Mesenchymal stem cell (in vitro differentiated cells and primary cell): ENCODE measurements around the gene VWA2.

Experiments used
- DNase-seq: peaks from one replicate; pipeline ENCODE4 v3.0.0-alpha.2; 2013
- H2AFZ ChIP-seq: one replicate; pipeline ENCODE4 v1.6.1; 2013; ENCODE audit warnings: low read depth, mild to moderate bottlenecking, control low read depth, inconsistent platforms, low read length, moderate library complexity
- H2AK5ac ChIP-seq: 2 replicates; pipeline ENCODE4 v1.6.1; 2013; ENCODE audit warnings: low read length, moderate library complexity, mild to moderate bottlenecking, inconsistent platforms; ENCODE audit not compliant: severe bottlenecking
- H2BK120ac ChIP-seq: one replicate; pipeline ENCODE4 v1.6.1; 2013; ENCODE audit warnings: low read depth, mild to moderate bottlenecking, inconsistent platforms, low read length, moderate library complexity
- H2BK12ac ChIP-seq, 2 experiments: one replicate each; pipeline ENCODE4 v1.6.1; 2013; ENCODE audit warnings: inconsistent platforms in 2 of 2, low read length in 2 of 2, mild to moderate bottlenecking in 2 of 2, moderate library complexity in 2 of 2, control low read depth in 1 of 2
- H2BK15ac ChIP-seq: one replicate; pipeline ENCODE4 v1.6.1; 2013; ENCODE audit warnings: mild to moderate bottlenecking, low read depth, inconsistent platforms; ENCODE audit not compliant: poor library complexity, severe bottlenecking
- H2BK5ac ChIP-seq: 2 replicates; pipeline ENCODE4 v1.6.1; 2013; ENCODE audit warnings: low read depth, mild to moderate bottlenecking, low read length, control low read depth, inconsistent platforms; ENCODE audit not compliant: poor library complexity, severe bottlenecking
- H3K14ac ChIP-seq, 2 experiments: one replicate each; pipeline ENCODE4 v1.6.1; 2013; ENCODE audit warnings: inconsistent platforms in 2 of 2, low read length in 2 of 2, control low read depth in 1 of 2, mild to moderate bottlenecking in 1 of 2, moderate library complexity in 1 of 2
- H3K18ac ChIP-seq, 2 experiments: one replicate each; pipeline ENCODE4 v1.6.1; 2013; ENCODE audit warnings: inconsistent platforms in 2 of 2, low read length in 2 of 2, control low read depth in 1 of 2, low read depth in 1 of 2, mild to moderate bottlenecking in 1 of 2
- H3K23ac ChIP-seq, 2 experiments: one replicate each; pipeline ENCODE4 v1.6.1; 2013; ENCODE audit warnings: inconsistent platforms in 2 of 2, low read length in 2 of 2, mild to moderate bottlenecking in 2 of 2, moderate library complexity in 2 of 2, control low read depth in 1 of 2
- H3K27ac ChIP-seq: 2 replicates; pipeline ENCODE4 v1.5.1; 2013; ENCODE audit warnings: mild to moderate bottlenecking, moderate library complexity, low read length, control low read depth, inconsistent platforms; ENCODE audit not compliant: poor library complexity, severe bottlenecking
- H3K27me3 ChIP-seq, 2 experiments: 2 replicates each; pipeline versions ENCODE4 v1.6.1 to v1.7.0; 2013; ENCODE audit warnings: low read length in 2 of 2, mild to moderate bottlenecking in 2 of 2, moderate library complexity in 2 of 2, control low read depth in 1 of 2, inconsistent platforms in 1 of 2; ENCODE audit not compliant: control insufficient read depth in 1 of 2, insufficient read depth in 1 of 2
- H3K36me3 ChIP-seq, 2 experiments: 2 replicates each; pipeline versions ENCODE4 v1.6.1 to v1.7.0; 2013; ENCODE audit warnings: low read length in 2 of 2, control low read depth in 1 of 2, inconsistent platforms in 1 of 2, low read depth in 1 of 2, mild to moderate bottlenecking in 1 of 2; ENCODE audit not compliant: insufficient read depth in 2 of 2, control insufficient read depth in 1 of 2
- H3K4ac ChIP-seq, 2 experiments: one replicate each; pipeline ENCODE4 v1.6.1; 2013; ENCODE audit warnings: inconsistent platforms in 2 of 2, low read length in 2 of 2, mild to moderate bottlenecking in 2 of 2, moderate library complexity in 2 of 2, control low read depth in 1 of 2, low read depth in 1 of 2
- H3K4me1 ChIP-seq: 2 replicates; pipeline ENCODE4 v1.6.1; 2013; ENCODE audit warnings: low read depth, low read length, control low read depth; ENCODE audit not compliant: control insufficient read depth, insufficient read depth
- H3K4me2 ChIP-seq: 2 replicates; pipeline ENCODE4 v1.6.1; 2013; ENCODE audit warnings: low read length, mild to moderate bottlenecking, inconsistent platforms; ENCODE audit not compliant: poor library complexity, severe bottlenecking
- H3K4me3 ChIP-seq, 2 experiments: 2 replicates each; pipeline versions ENCODE4 v1.5.1 to v1.7.0; 2013; ENCODE audit warnings: low read length in 2 of 2, mild to moderate bottlenecking in 2 of 2, control low read depth in 1 of 2, low read depth in 1 of 2; ENCODE audit not compliant: insufficient read depth in 1 of 2
- H3K79me1 ChIP-seq: replicated peaks from 2 replicates; pipeline ENCODE4 v1.6.1; 2013; ENCODE audit warnings: mild to moderate bottlenecking, control low read depth, low read length, inconsistent platforms; ENCODE audit not compliant: poor library complexity, severe bottlenecking
- H3K9ac ChIP-seq: 2 replicates; pipeline ENCODE4 v1.7.0; 2013; ENCODE audit warnings: mild to moderate bottlenecking, low read length, moderate library complexity
- H3K9me3 ChIP-seq: 2 replicates; pipeline ENCODE4 v1.7.0; 2013; ENCODE audit warnings: mild to moderate bottlenecking, low read length; ENCODE audit not compliant: control insufficient read depth
- H4K8ac ChIP-seq: one replicate; pipeline ENCODE4 v1.6.1; 2013; ENCODE audit warnings: inconsistent platforms, mild to moderate bottlenecking, low read length, moderate library complexity
- H4K91ac ChIP-seq: one replicate; pipeline ENCODE4 v1.6.1; 2013; ENCODE audit warnings: mild to moderate bottlenecking, low read length, inconsistent platforms
- WGBS: methylation state at CpG from one replicate; pipeline ENCODE4 v1.1.7; 2013; ENCODE audit warnings: mixed read lengths; 5-methylcytosine and 5-hydroxymethylcytosine counted together

VWA2 gene

DNA sequence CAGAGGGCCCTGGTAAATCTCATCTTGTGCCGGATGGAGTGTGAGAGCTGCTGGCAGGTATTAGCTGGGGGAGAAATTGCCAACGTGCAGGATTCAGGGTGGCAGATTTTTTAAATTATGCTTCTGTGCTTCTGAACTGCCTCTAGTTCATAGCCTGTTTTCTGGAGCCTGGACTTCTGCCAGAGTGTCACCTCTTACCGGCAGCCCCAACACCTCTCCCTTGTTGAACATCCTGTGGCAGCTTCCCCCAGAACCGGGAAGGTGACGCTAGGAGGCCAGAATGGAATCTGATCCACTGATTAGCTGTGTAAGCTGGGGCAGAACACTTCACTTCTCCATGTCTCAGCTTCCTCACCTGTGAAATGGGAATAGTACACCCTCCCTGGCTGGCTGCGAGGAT is 5.1 kb downstream of the VWA2 start:
- Histone ChIP-seq H4K91ac (no peak overlapping the region), H2BK12ac (no peak overlapping the region), H3K23ac (no peak overlapping the region), H3K27me3 (peaks cover 54 to 67% of the 10 kb centered on the region in 2 experiments), H3K9ac (no peak overlapping the region), H3K4me2 (no peak overlapping the region), H3K9me3 (no peaks in the 10 kb centered on the region), H3K36me3 (peaks cover 0 to 4% of the 10 kb centered on the region in 2 experiments), H2AFZ (no peak overlapping the region), H3K18ac (no peak overlapping the region), H2BK15ac (no peak overlapping the region), H3K14ac (no peak overlapping the region), H3K4ac (no peak overlapping the region), H3K4me1 (peaks cover 14% of the 10 kb centered on the region), H3K4me3 (no peak overlapping the region), H3K27ac (no peak overlapping the region), H2BK5ac (no peak overlapping the region), H3K79me1 (no peaks in the 10 kb centered on the region), H4K8ac (no peak overlapping the region), H2BK120ac (no peak overlapping the region), H2AK5ac (no peak overlapping the region)
- DNase-seq, result no peak
- WGBS, result 76% methylated on average over 5 of the region's 6 CpGs

DNA sequence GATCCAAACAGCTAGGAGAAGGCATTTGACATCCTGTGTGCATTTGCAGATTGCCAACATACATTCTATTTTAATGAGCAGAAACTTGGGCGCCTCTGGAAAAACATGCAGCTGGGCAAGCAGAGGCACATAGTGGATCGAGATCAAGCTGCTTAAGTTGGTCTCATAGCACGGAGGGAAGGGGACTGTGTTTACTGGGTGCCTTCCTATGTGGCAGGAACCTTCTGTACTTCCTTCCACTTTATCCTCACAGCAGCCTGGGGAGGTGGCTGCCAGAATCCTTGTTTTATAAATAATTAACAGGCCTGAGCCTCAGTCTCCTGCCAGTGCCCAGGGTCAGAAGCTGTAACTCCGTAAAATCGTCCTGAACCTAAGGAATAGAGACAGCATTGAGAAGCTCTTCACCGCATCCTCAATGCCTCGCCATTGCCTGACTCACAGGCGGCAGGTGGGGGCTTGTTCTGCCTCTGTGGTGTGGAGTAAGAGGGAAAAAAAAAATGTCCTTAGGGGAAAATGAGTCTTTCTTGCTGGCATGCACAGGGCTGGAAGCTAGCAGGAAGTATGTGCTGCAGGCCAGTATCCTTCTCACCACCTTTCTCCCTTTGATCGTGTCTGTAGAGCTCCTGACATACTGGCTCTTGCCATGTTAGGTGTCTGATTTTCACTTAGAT is 6.2 kb downstream of the VWA2 start:
- H2AK5ac ChIP-seq, result no peak overlapping the region
- H4K91ac ChIP-seq, result no peak overlapping the region
- no peaks in the 10 kb centered on the region for H3K9me3 ChIP-seq
- no peak overlapping the region for H3K9ac ChIP-seq
- H3K4me3 ChIP-seq, result no peak overlapping the region
- no peak overlapping the region for H3K14ac ChIP-seq
- no peaks in the 10 kb centered on the region for H3K36me3 ChIP-seq
- no peak overlapping the region for H4K8ac ChIP-seq
- H2BK120ac ChIP-seq, result no peak overlapping the region
- peak overlapping the region; percentile 26 for H3K4me2 ChIP-seq
- H3K27ac ChIP-seq, result no peak overlapping the region
- H2BK12ac ChIP-seq, result no peak overlapping the region
- 83% methylated on average over 9 of the region's 9 CpGs for WGBS
- peaks cover 44 to 59% of the 10 kb centered on the region in 2 experiments for H3K27me3 ChIP-seq
- H3K23ac ChIP-seq, result no peak overlapping the region
- no peak overlapping the region for H3K4ac ChIP-seq
- DNase-seq, result no peak
- peaks cover 8% of the 10 kb centered on the region for H3K4me1 ChIP-seq
- H3K18ac ChIP-seq, result no peak overlapping the region
- H2BK15ac ChIP-seq, result no peak overlapping the region
- H2BK5ac ChIP-seq, result no peak overlapping the region
- no peaks in the 10 kb centered on the region for H3K79me1 ChIP-seq
- no peak overlapping the region for H2AFZ ChIP-seq

DNA sequence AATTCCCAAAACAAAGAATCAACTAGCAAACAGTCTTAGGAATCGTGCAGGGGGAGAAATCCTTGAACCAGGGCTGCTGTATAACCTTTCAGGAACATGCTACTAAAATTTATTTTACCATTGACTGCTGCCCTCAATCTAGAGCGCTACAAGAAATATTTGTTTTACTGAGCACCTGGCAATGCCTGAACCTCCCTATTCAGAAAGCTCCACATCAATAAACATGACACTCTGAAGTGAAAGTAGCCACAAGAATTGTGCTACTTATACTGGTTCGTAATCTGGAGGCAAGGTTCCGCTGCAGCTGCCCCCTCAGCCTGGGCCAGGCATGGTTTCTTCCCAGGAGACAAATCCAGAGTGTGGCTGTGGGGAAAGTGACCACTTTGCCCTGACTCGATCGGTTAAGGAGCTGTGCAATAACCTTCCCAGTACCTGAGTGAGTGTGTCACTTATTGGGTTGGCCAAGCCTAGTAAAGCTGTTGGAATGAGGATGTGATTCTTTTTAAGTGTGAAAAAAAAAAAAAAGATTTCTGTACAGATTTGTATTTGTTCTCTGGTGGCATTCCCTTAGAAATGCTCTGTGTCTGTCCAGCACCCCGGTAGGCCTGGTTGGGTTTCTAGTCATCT is 7.7 kb downstream of the VWA2 start:
- Histone ChIP-seq H3K4me1 (peaks cover 8% of the 10 kb centered on the region), H3K27me3 (peaks cover 33 to 57% of the 10 kb centered on the region in 2 experiments), H2BK120ac (no peak overlapping the region), H3K4ac (no peak overlapping the region), H3K18ac (no peak overlapping the region), H3K27ac (no peak overlapping the region), H4K91ac (no peak overlapping the region), H2BK15ac (no peak overlapping the region), H3K4me3 (no peak overlapping the region), H2BK5ac (no peak overlapping the region), H4K8ac (no peak overlapping the region), H2AK5ac (no peak overlapping the region), H3K36me3 (no peaks in the 10 kb centered on the region), H3K14ac (no peak overlapping the region), H3K79me1 (no peaks in the 10 kb centered on the region), H3K23ac (no peak overlapping the region), H3K4me2 (no peak overlapping the region), H2BK12ac (no peak overlapping the region), H3K9ac (no peak overlapping the region), H2AFZ (no peak overlapping the region), H3K9me3 (no peaks in the 10 kb centered on the region)
- DNase-seq, result no peak
- 92% methylated on average over 6 of the region's 7 CpGs for WGBS

DNA sequence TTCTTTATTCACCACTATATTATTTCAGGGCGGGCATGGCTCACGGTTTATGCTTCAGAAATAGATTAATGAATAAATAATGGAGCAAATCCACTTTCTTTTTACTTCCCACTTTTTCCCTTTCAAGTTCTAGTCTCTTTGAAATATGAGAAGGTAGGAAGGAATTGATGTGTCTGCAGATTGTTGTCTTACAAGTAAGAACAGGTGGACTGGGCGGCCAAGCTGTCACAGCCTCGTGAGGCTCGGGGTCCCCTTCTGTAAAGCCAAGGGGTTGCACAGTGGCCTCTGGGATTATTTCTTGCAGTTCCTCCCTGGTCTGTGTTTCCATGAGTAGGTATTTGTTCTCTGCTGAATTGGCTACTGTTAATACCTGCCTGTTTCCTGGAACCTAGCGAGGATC is 11.2 kb downstream of the VWA2 start:
- no peak overlapping the region for H2BK15ac ChIP-seq
- H4K8ac ChIP-seq, result no peak overlapping the region
- no peak overlapping the region for H2BK5ac ChIP-seq
- H3K27ac ChIP-seq, result no peak overlapping the region
- H2BK12ac ChIP-seq, result no peak overlapping the region
- DNase-seq, result no peak
- no peaks in the 10 kb centered on the region for H3K36me3 ChIP-seq
- no peak overlapping the region for H3K4me2 ChIP-seq
- no peak overlapping the region for H3K23ac ChIP-seq
- no peak overlapping the region for H3K4me3 ChIP-seq
- no peak overlapping the region for H3K9ac ChIP-seq
- H3K4ac ChIP-seq, result no peak overlapping the region
- no peak overlapping the region for H2AK5ac ChIP-seq
- H3K14ac ChIP-seq, result no peak overlapping the region
- H3K18ac ChIP-seq, result no peak overlapping the region
- no peaks in the 10 kb centered on the region for H3K9me3 ChIP-seq
- no peak overlapping the region for H2BK120ac ChIP-seq
- H3K4me1 ChIP-seq, result peaks cover 3% of the 10 kb centered on the region
- no peak overlapping the region for H4K91ac ChIP-seq
- no peak overlapping the region for H2AFZ ChIP-seq
- H3K27me3 ChIP-seq, result peaks cover 12 to 39% of the 10 kb centered on the region in 2 experiments
- no peaks in the 10 kb centered on the region for H3K79me1 ChIP-seq
- 98% methylated on average over 4 of the region's 6 CpGs for WGBS
